Measurements from ENCODE around the gene NTM. TPM values are rescaled to one million over a fixed set of nuclear protein-coding genes. Genes with fewer than 3 reads are reported as not detected.
A peak's percentile ranks its signal among the peaks of the same experiment; 100 is the strongest.

The NTM gene
- total and polyA plus RNA-seq, 2 experiments from 2014 or later, result 25.9 to 49.0 TPM

DNA sequence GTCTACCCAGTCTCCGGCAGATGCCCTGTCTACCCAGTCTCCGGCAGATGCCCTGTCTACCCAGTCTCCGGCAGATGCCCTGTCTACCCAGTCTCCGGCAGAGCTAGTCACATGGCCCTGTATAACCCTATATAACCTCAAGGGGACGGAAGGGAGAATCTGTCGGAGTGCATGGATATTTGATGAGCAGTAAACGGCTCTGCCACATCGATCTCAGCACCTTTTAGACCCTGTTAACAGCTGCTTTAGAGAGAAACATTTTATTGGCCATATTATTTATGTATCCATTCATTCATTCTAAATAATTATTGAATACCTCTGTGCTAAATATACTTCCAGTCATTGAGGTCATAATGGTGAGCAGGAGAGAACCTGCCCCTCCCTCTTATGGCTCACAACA is 228.9 kb downstream of the NTM start:
- Histone ChIP-seq H3K79me2 (ENCODE audit: insufficient read depth) (no peaks in the 10 kb centered on the region), H3K4me1 (ENCODE audit: insufficient read depth) (peaks cover 21% of the 10 kb centered on the region), H3K9me3 (ENCODE audit: low read depth) (no peaks in the 10 kb centered on the region), H3K27ac (no peak overlapping the region), H3K4me2 (ENCODE audit: unreplicated experiment) (no peak overlapping the region), H3K9ac (no peak overlapping the region), H3K9me2 (ENCODE audit: insufficient read depth) (no peaks in the 10 kb centered on the region), H4K20me1 (ENCODE audit: insufficient read depth) (no peaks in the 10 kb centered on the region), H3K36me3 (ENCODE audit: low read depth) (no peaks in the 10 kb centered on the region), H2AFZ (no peak overlapping the region), H3K4me3 (no peak overlapping the region), H3F3A (ENCODE audit: insufficient read depth) (peaks cover 22% of the 10 kb centered on the region; the same call in 1 of the 2 replicates), H3K27me3 (replicated peaks; ENCODE audit: insufficient read depth) (peaks cover 20% of the 10 kb centered on the region)
- DNase-seq, result no peak
- 59 to 62% methylated on average over 8 of the region's 8 CpGs for WGBS, 2 experiments (ENCODE audit: low coverage in 1 of 2, low lambda C conversion rate in 2 of 2, missing lambda C conversion rate in 2 of 2)
- in situ Hi-C loops (cut with MboI), result no loop called here
- TF ChIP-seq EZH2phosphoT487 (IDR thresholded peaks at IDR 0.05; ENCODE audit: insufficient read depth, low read depth) (no peak), EZH2 (IDR thresholded peaks at IDR 0.05; ENCODE audit: insufficient read depth, poor library complexity, severe bottlenecking) (no peak)

DNA sequence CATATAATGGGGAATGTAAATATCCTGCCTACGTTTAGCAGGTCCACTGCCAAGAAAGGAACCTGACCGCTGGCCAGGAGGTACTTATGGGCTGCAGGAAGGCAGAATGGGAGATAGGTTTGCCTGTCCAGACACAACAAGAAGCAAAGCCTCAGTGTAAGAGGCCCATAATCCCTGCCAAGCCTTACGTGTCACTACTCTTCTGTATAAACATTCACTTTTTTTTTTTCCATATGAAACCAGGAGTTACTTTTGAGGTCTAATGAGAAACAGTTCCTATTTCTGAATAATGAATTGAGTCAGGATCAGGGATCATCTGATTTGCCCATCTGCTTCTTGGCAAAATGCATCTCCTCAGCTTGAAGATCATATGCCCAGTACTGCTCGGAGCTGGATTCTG is 230.2 kb downstream of the NTM start:
- 23 to 28% methylated on average over 4 of the region's 4 CpGs for WGBS, 2 experiments (ENCODE audit: low coverage in 1 of 2, low lambda C conversion rate in 2 of 2, missing lambda C conversion rate in 2 of 2)

GRCh38 chr11:131601586-131601985 is 231.2 kb downstream of the NTM start:
- Histone ChIP-seq H3K36me3 (ENCODE audit: low read depth) (no peaks in the 10 kb centered on the region), H2AFZ (no peak overlapping the region), H3K4me2 (ENCODE audit: unreplicated experiment) (no peak overlapping the region), H3K9me3 (ENCODE audit: low read depth) (no peaks in the 10 kb centered on the region), H3K4me3 (no peak overlapping the region), H3F3A (ENCODE audit: insufficient read depth) (peaks cover 22% of the 10 kb centered on the region; the same call in 1 of the 2 replicates), H3K9ac (no peak overlapping the region), H3K27ac (no peak overlapping the region; the same call in 1 of the 2 replicates), H3K9me2 (ENCODE audit: insufficient read depth) (no peaks in the 10 kb centered on the region), H3K4me1 (ENCODE audit: insufficient read depth) (peaks cover 21% of the 10 kb centered on the region), H3K27me3 (replicated peaks; ENCODE audit: insufficient read depth) (peaks cover under 1% of the 10 kb centered on the region; the same call in 1 of the 2 replicates), H3K79me2 (ENCODE audit: insufficient read depth) (no peaks in the 10 kb centered on the region), H4K20me1 (ENCODE audit: insufficient read depth) (no peaks in the 10 kb centered on the region)
- no peak for TF ChIP-seq EZH2 (IDR thresholded peaks at IDR 0.05; ENCODE audit: insufficient read depth, poor library complexity, severe bottlenecking)
- TF ChIP-seq EZH2phosphoT487 (IDR thresholded peaks at IDR 0.05; ENCODE audit: insufficient read depth, low read depth), result no peak
- peak; percentile 73 for DNase-seq
- in situ Hi-C loops (cut with MboI), result no loop called here

More for the DNA sequence above, 230.2 kb downstream of the NTM start:
- H3K79me2 ChIP-seq (ENCODE audit: insufficient read depth), result no peaks in the 10 kb centered on the region
- no peak overlapping the region for H3K9ac ChIP-seq
- H3K36me3 ChIP-seq (ENCODE audit: low read depth), result no peaks in the 10 kb centered on the region
- H4K20me1 ChIP-seq (ENCODE audit: insufficient read depth), result no peaks in the 10 kb centered on the region
- H3K9me2 ChIP-seq (ENCODE audit: insufficient read depth), result no peaks in the 10 kb centered on the region
- H3K27ac ChIP-seq, result no peak overlapping the region
- no peak overlapping the region for H3K4me2 ChIP-seq (ENCODE audit: unreplicated experiment)
- peaks cover 22% of the 10 kb centered on the region; the same call in 1 of the 2 replicates for H3F3A ChIP-seq (ENCODE audit: insufficient read depth)
- no peak overlapping the region for H3K4me3 ChIP-seq
- in situ Hi-C loops (cut with MboI), result no loop called here
- H3K27me3 ChIP-seq (replicated peaks; ENCODE audit: insufficient read depth), result peaks cover 10% of the 10 kb centered on the region
- H3K9me3 ChIP-seq (ENCODE audit: low read depth), result no peaks in the 10 kb centered on the region
- H2AFZ ChIP-seq, result no peak overlapping the region
- TF ChIP-seq EZH2 (IDR thresholded peaks at IDR 0.05; ENCODE audit: insufficient read depth, poor library complexity, severe bottlenecking) (no peak), EZH2phosphoT487 (IDR thresholded peaks at IDR 0.05; ENCODE audit: insufficient read depth, low read depth) (no peak)
- H3K4me1 ChIP-seq (ENCODE audit: insufficient read depth), result peaks cover 21% of the 10 kb centered on the region
- peak; percentile 63 for DNase-seq

- H3K79me2 ChIP-seq (ENCODE audit: insufficient read depth), result no peaks in the 10 kb centered on the region
- peak; percentile 43 for DNase-seq
- no peaks in the 10 kb centered on the region for H3K9me2 ChIP-seq (ENCODE audit: insufficient read depth)
- H3F3A ChIP-seq (ENCODE audit: insufficient read depth), result peaks cover 22% of the 10 kb centered on the region; the same call in 1 of the 2 replicates
- no peak overlapping the region for H2AFZ ChIP-seq
- H3K36me3 ChIP-seq (ENCODE audit: low read depth), result no peaks in the 10 kb centered on the region
- no peaks in the 10 kb centered on the region for H3K27me3 ChIP-seq (replicated peaks; ENCODE audit: insufficient read depth)
- H3K9me3 ChIP-seq (ENCODE audit: low read depth), result no peaks in the 10 kb centered on the region
- no peaks in the 10 kb centered on the region for H4K20me1 ChIP-seq (ENCODE audit: insufficient read depth)
- in situ Hi-C loops (cut with MboI), result no loop called here
- peak overlapping the region; percentile 25; the same call in 1 of the 2 replicates for H3K27ac ChIP-seq
- WGBS, 2 experiments (ENCODE audit: low coverage in 1 of 2, low lambda C conversion rate in 2 of 2, missing lambda C conversion rate in 2 of 2), result 69 to 76% methylated on average over 2 of the region's 2 CpGs
- TF ChIP-seq EZH2 (IDR thresholded peaks at IDR 0.05; ENCODE audit: insufficient read depth, poor library complexity, severe bottlenecking) (no peak), EZH2phosphoT487 (IDR thresholded peaks at IDR 0.05; ENCODE audit: insufficient read depth, low read depth) (no peak)
- H3K4me1 ChIP-seq (ENCODE audit: insufficient read depth), result peaks cover 21% of the 10 kb centered on the region
- no peak overlapping the region for H3K4me3 ChIP-seq
- H3K4me2 ChIP-seq (ENCODE audit: unreplicated experiment), result peak overlapping the region; percentile 16
- H3K9ac ChIP-seq, result no peak overlapping the region
These were observed 232.0 kb downstream of the NTM start for GRCh38 chr11:131602431-131602830.

Data from GM23248 (cell line).